ENCODE data around the gene BCL2L15.

Gene BCL2L15

GRCh38 chr1:113846391-113847035, 40.9 kb downstream of the BCL2L15 start:
- peaks cover 7% of the 10 kb centered on the region for H3K27me3 Mint-ChIP-seq (ENCODE audit: low read depth, poor library complexity)
- H3K9me3 Mint-ChIP-seq: peaks cover 36% of the 10 kb centered on the region
- H3K4me1 Mint-ChIP-seq: no peaks in the 10 kb centered on the region
- peaks cover 10% of the 10 kb centered on the region for H3K36me3 Mint-ChIP-seq (ENCODE audit: low read depth)
- H3K4me3 Mint-ChIP-seq: no peak overlapping the region
- H3K27ac Mint-ChIP-seq: no peak overlapping the region
- DNase-seq: no peak
- no peak for TF ChIP-seq CTCF (IDR thresholded peaks at IDR 0.05)

GRCh38 chr1:113836534-113836933, 50.8 kb downstream of the BCL2L15 start:
- peaks cover 12% of the 10 kb centered on the region for H3K9me3 Mint-ChIP-seq
- TF ChIP-seq CTCF (IDR thresholded peaks at IDR 0.05): no peak
- no peaks in the 10 kb centered on the region for H3K4me1 Mint-ChIP-seq
- H3K27ac Mint-ChIP-seq: no peak overlapping the region
- H3K36me3 Mint-ChIP-seq (ENCODE audit: low read depth): peaks cover 5% of the 10 kb centered on the region
- no peak for DNase-seq
- no peak overlapping the region for H3K4me3 Mint-ChIP-seq
- H3K27me3 Mint-ChIP-seq (ENCODE audit: low read depth, poor library complexity): peaks cover 6% of the 10 kb centered on the region

- H3K36me3 Mint-ChIP-seq (ENCODE audit: low read depth): peaks cover 4% of the 10 kb centered on the region
- H3K9me3 Mint-ChIP-seq: peaks cover 5% of the 10 kb centered on the region
- peaks cover 6% of the 10 kb centered on the region for H3K27me3 Mint-ChIP-seq (ENCODE audit: low read depth, poor library complexity)
- no peaks in the 10 kb centered on the region for H3K4me1 Mint-ChIP-seq
- TF ChIP-seq CTCF (IDR thresholded peaks at IDR 0.05): peak; percentile 63
- DNase-seq: no peak
- H3K4me3 Mint-ChIP-seq: no peak overlapping the region
- no peak overlapping the region for H3K27ac Mint-ChIP-seq
Measured at GRCh38 chr1:113835686-113836290, 51.6 kb downstream of the BCL2L15 start.

GRCh38 chr1:113834716-113835115, 52.7 kb downstream of the BCL2L15 start:
- Mint-ChIP-seq H3K4me1 (no peaks in the 10 kb centered on the region), H3K36me3 (ENCODE audit: low read depth) (no peaks in the 10 kb centered on the region), H3K4me3 (no peak overlapping the region), H3K27me3 (ENCODE audit: low read depth, poor library complexity) (peaks cover 6% of the 10 kb centered on the region), H3K27ac (no peak overlapping the region), H3K9me3 (no peaks in the 10 kb centered on the region)
- no peak for TF ChIP-seq CTCF (IDR thresholded peaks at IDR 0.05)
- no peak for DNase-seq
